T-cell (primary cell): ENCODE data around the gene ZNF804A. TPM values are rescaled to one million over a fixed set of nuclear protein-coding genes. Genes with fewer than 3 reads are reported as not detected.
"Not testable (repeated sequence)": the region's sequence is repeated elsewhere in the genome, so short reads cannot be mapped to it uniquely, and the experiment has no call there.

ENCODE experiments used
- ATAC-seq, 4 experiments: fragments of 200-7000 bp in 3 of 4; fragments of 150-1000 bp in 1 of 4; cut with Tn5 transposase; replicated peaks in 1 of 4; 1 replicate in 3 of 4; 2 replicates in 1 of 4; pipeline ENCODE4 v1.10.0; 2021; ENCODE audit warnings: moderate library complexity in 3 of 4, mild to moderate bottlenecking in 2 of 4, moderate number of reproducible peaks in 1 of 4
- CTCF ChIA-PET, 2 donors: fragments of 300-600 bp; sonication (Branson Sonifier 250); formaldehyde crosslinking; loops; one replicate each; lab custom pipeline; 2022; ENCODE audit warnings: antibody characterized with exemption in 2 of 2; lab: Charles Lee
- POLR2A ChIA-PET, 2 donors: fragments of 300-600 bp; sonication (Branson Sonifier 250); formaldehyde crosslinking; loops; one replicate each; lab custom pipeline; 2022; ENCODE audit warnings: antibody characterized with exemption in 2 of 2; lab: Charles Lee
- DNase-seq, 35 experiments: peaks; one replicate each; pipeline versions ENCODE4 v3.0.0 to v3.0.0-alpha.2; 2013 to 2023
- H3K27ac ChIP-seq: one replicate; pipeline ENCODE4 v1.5.1; 2013; ENCODE audit warnings: low read length
- H3K27me3 ChIP-seq, 2 experiments: replicated peaks in 1 of 2; 1 replicate in 1 of 2; 2 replicates in 1 of 2; pipeline versions ENCODE4 v1.6.1 to v1.7.0; 2013; ENCODE audit warnings: low read length in 1 of 2, mixed read lengths in 1 of 2; ENCODE audit not compliant: control insufficient read depth in 2 of 2, insufficient read depth in 2 of 2; ENCODE audit errors: extremely low read depth in 1 of 2
- H3K36me3 ChIP-seq, 2 donors: 1 replicate in 1 of 2; 2 replicates in 1 of 2; pipeline versions ENCODE4 v1.6.1 to v1.7.0; 2013; ENCODE audit warnings: low read length in 1 of 2; ENCODE audit not compliant: control insufficient read depth in 2 of 2, insufficient read depth in 1 of 2; ENCODE audit errors: extremely low read depth in 1 of 2
- H3K4me1 ChIP-seq, 2 experiments: 1 replicate in 1 of 2; 2 replicates in 1 of 2; pipeline versions ENCODE4 v1.6.1 to v1.7.0; 2013; ENCODE audit warnings: low read length in 2 of 2, mixed read lengths in 1 of 2; ENCODE audit not compliant: insufficient read depth in 2 of 2, control insufficient read depth in 1 of 2; ENCODE audit errors: extremely low read depth in 1 of 2
- H3K4me3 ChIP-seq, 2 donors: 1 replicate in 1 of 2; 2 replicates in 1 of 2; pipeline versions ENCODE4 v1.5.1 to v1.7.0; 2013; ENCODE audit warnings: mild to moderate bottlenecking in 2 of 2, low read length in 1 of 2, moderate library complexity in 1 of 2; ENCODE audit not compliant: control insufficient read depth in 1 of 2; ENCODE audit errors: extremely low read depth in 1 of 2
- H3K9me3 ChIP-seq: 2 replicates; pipeline ENCODE4 v1.7.0; 2013
- H3K27ac Mint-ChIP-seq, 2 donors: one replicate each; pipeline ENCODE4 v1.8.0; 2020 to 2021; ENCODE audit warnings: mild to moderate bottlenecking in 2 of 2, mixed read lengths in 2 of 2
- H3K27me3 Mint-ChIP-seq, 2 donors: one replicate each; pipeline ENCODE4 v1.8.0; 2021 to 2022; ENCODE audit warnings: mixed read lengths in 2 of 2
- H3K36me3 Mint-ChIP-seq: one replicate; pipeline ENCODE4 v1.8.0; 2021; ENCODE audit warnings: mixed read lengths
- H3K4me1 Mint-ChIP-seq, 3 donors: one replicate each; pipeline ENCODE4 v1.8.0; 2020 to 2022; ENCODE audit warnings: mixed read lengths in 3 of 3, mild to moderate bottlenecking in 1 of 3
- H3K4me3 Mint-ChIP-seq, 3 donors: one replicate each; pipeline ENCODE4 v1.8.0; 2020 to 2022; ENCODE audit warnings: mild to moderate bottlenecking in 3 of 3, mixed read lengths in 3 of 3, moderate library complexity in 3 of 3
- H3K9me3 Mint-ChIP-seq, 3 donors: one replicate each; pipeline ENCODE4 v1.8.0; 2020 to 2022; ENCODE audit warnings: mixed read lengths in 3 of 3
- WGBS: methylation state at CpG from one replicate; pipeline ENCODE4 v1.1.5; 2013; ENCODE audit warnings: missing lambda C conversion rate; ENCODE audit not compliant: insufficient coverage; 5-methylcytosine and 5-hydroxymethylcytosine counted together
- total RNA-seq, 35 experiments: library from RNA in 6 of 35; stranded (reverse) in 6 of 35; fragments of 120-200 nt in 1 of 35; gene quantifications; one replicate each; pipeline versions ENCODE4 v1.2.1 to v1.2.4 and lab custom pipeline; 2013 to 2026

The ZNF804A gene
- total RNA-seq, 5 donors from 2014 or later (not counting 1 experiment from before 2014, with no cell fraction given) = 0.06 to 0.13 (median 0.06) TPM; not detected in 2

GRCh38 chr2:184743096-184743495 is 144.8 kb downstream of the ZNF804A start:
- H3K4me1 ChIP-seq = no peaks in the 10 kb centered on the region
- DNase-seq = no peak
- Mint-ChIP-seq H3K4me1 (no peaks in the 10 kb centered on the region), H3K9me3 (peaks cover 7 to 17% (median 10%) of the 10 kb centered on the region in 3 donors), H3K27me3 (no peaks in the 10 kb centered on the region), H3K36me3 (no peaks in the 10 kb centered on the region), H3K27ac (no peak overlapping the region), H3K4me3 (no peak overlapping the region)
- ChIA-PET CTCF (no interaction called here), POLR2A (no interaction called here)
- no peak overlapping the region for H3K27ac ChIP-seq
- 80% methylated on average over 1 of the region's 1 CpG for WGBS
- H3K27me3 ChIP-seq = no peaks in the 10 kb centered on the region
- no peaks in the 10 kb centered on the region for H3K36me3 ChIP-seq
- H3K4me3 ChIP-seq = no peak overlapping the region
- no peak for ATAC-seq
- H3K9me3 ChIP-seq = no peaks in the 10 kb centered on the region

- no peaks in the 10 kb centered on the region for H3K4me1 Mint-ChIP-seq
- H3K4me3 ChIP-seq = no peak overlapping the region
- ChIA-PET POLR2A (no interaction called here), CTCF (no interaction called here)
- no CpG with 5 or more reads among the region's 1 CpG for WGBS
- DNase-seq = no peak
- no peaks in the 10 kb centered on the region for H3K27me3 Mint-ChIP-seq
- ATAC-seq = no peak
- H3K27me3 ChIP-seq = no peaks in the 10 kb centered on the region
- no peaks in the 10 kb centered on the region for H3K36me3 ChIP-seq
- H3K36me3 Mint-ChIP-seq = no peaks in the 10 kb centered on the region
- no peaks in the 10 kb centered on the region for H3K4me1 ChIP-seq
- H3K9me3 Mint-ChIP-seq = peaks cover 7 to 13% (median 11%) of the 10 kb centered on the region in 3 donors
- no peak overlapping the region for H3K27ac ChIP-seq
- peaks cover under 1% of the 10 kb centered on the region for H3K9me3 ChIP-seq
- H3K4me3 Mint-ChIP-seq = no peak overlapping the region
- H3K27ac Mint-ChIP-seq = no peak overlapping the region
These were observed 157.8 kb downstream of the ZNF804A start for GRCh38 chr2:184756161-184756560.

GRCh38 chr2:184756885-184757284 is 158.6 kb downstream of the ZNF804A start:
- Histone ChIP-seq H3K9me3 (peaks cover 2% of the 10 kb centered on the region), H3K27ac (no peak overlapping the region), H3K36me3 (no peaks in the 10 kb centered on the region), H3K4me3 (no peak overlapping the region), H3K4me1 (no peaks in the 10 kb centered on the region), H3K27me3 (no peaks in the 10 kb centered on the region)
- ATAC-seq = no peak
- WGBS = no CpG with 5 or more reads among the region's 2 CpGs
- ChIA-PET POLR2A (no interaction called here), CTCF (no interaction called here)
- Mint-ChIP-seq H3K4me1 (no peaks in the 10 kb centered on the region), H3K4me3 (no peak overlapping the region), H3K36me3 (no peaks in the 10 kb centered on the region), H3K9me3 (peaks cover 7% of the 10 kb centered on the region in 3 donors), H3K27ac (no peak overlapping the region), H3K27me3 (no peaks in the 10 kb centered on the region)
- no peak for DNase-seq

GRCh38 chr2:184759557-184760255 is 161.4 kb downstream of the ZNF804A start:
- H3K4me1 ChIP-seq, ATAC-seq, H3K4me3 ChIP-seq, H3K27me3 Mint-ChIP-seq, H3K27ac ChIP-seq, H3K9me3 Mint-ChIP-seq, H3K36me3 Mint-ChIP-seq, H3K27me3 ChIP-seq, POLR2A ChIA-PET, DNase-seq, H3K4me1 Mint-ChIP-seq, H3K27ac Mint-ChIP-seq, H3K9me3 ChIP-seq, CTCF ChIA-PET, H3K36me3 ChIP-seq, H3K4me3 Mint-ChIP-seq: not testable (repeated sequence)
- 97% methylated on average over 5 of the region's 6 CpGs for WGBS

GRCh38 chr2:184760931-184761330 is 162.6 kb downstream of the ZNF804A start:
- no peaks in the 10 kb centered on the region for H3K4me1 ChIP-seq
- ChIA-PET POLR2A (interaction anchor here in 1 of 2 donors (0.7 kb wide), 1 partner anchor 159 kb away, joined by 3 read pairs; no protein-coding TSS in a partner anchor), CTCF (no interaction called here)
- Mint-ChIP-seq H3K4me1 (no peaks in the 10 kb centered on the region), H3K27me3 (no peaks in the 10 kb centered on the region), H3K9me3 (peaks cover 4 to 10% (median 7%) of the 10 kb centered on the region in 3 donors), H3K4me3 (no peak overlapping the region), H3K27ac (no peak overlapping the region), H3K36me3 (no peaks in the 10 kb centered on the region)
- no peak overlapping the region for H3K4me3 ChIP-seq
- H3K27me3 ChIP-seq = no peaks in the 10 kb centered on the region
- DNase-seq = no peak
- WGBS = no CpG with 5 or more reads among the region's 2 CpGs
- ATAC-seq = no peak
- peaks cover 2% of the 10 kb centered on the region for H3K9me3 ChIP-seq
- H3K36me3 ChIP-seq = no peaks in the 10 kb centered on the region
- no peak overlapping the region for H3K27ac ChIP-seq

- Histone ChIP-seq H3K27me3 (no peaks in the 10 kb centered on the region), H3K9me3 (peaks cover 2% of the 10 kb centered on the region), H3K4me3 (no peak overlapping the region), H3K4me1 (no peaks in the 10 kb centered on the region), H3K27ac (no peak overlapping the region), H3K36me3 (no peaks in the 10 kb centered on the region)
- no peaks in the 10 kb centered on the region for H3K36me3 Mint-ChIP-seq
- no CpG with 5 or more reads among the region's 10 CpGs for WGBS
- no peak overlapping the region for H3K27ac Mint-ChIP-seq
- no peaks in the 10 kb centered on the region for H3K4me1 Mint-ChIP-seq
- ChIA-PET POLR2A (no interaction called here), CTCF (no interaction called here)
- H3K4me3 Mint-ChIP-seq = no peak overlapping the region
- peaks cover 0 to 6% (median 0%) of the 10 kb centered on the region in 3 donors for H3K9me3 Mint-ChIP-seq
- H3K27me3 Mint-ChIP-seq = no peaks in the 10 kb centered on the region
- ATAC-seq (no peak), DNase-seq (no peak)
These were observed 167.0 kb downstream of the ZNF804A start for GRCh38 chr2:184765112-184765895.
